SK-N-SH (cell line): Measurements from ENCODE around the gene CCDC34.

Experiments
- CTCF ChIP-seq: fragments of 200-600 bp; sonication (generic); IDR thresholded peaks from 2 replicates; pipeline ENCODE4 v1.6.1; 2017; ENCODE audit warnings: antibody characterized with exemption, mild to moderate bottlenecking, moderate library complexity
- ELF1 ChIP-seq: IDR thresholded peaks from 2 replicates; pipeline ENCODE4 v1.4.0; 2012
- EP300 ChIP-seq, 2 experiments: IDR thresholded peaks; 2 replicates each; pipeline versions ENCODE4 v1.4.0 to v1.6.1; 2012; ENCODE audit warnings: borderline replicate concordance in 1 of 2, low read depth in 1 of 2, low read length in 1 of 2
- JUND ChIP-seq: IDR thresholded peaks from 2 replicates; pipeline ENCODE4 v1.4.0; 2012
- POLR2AphosphoS5 ChIP-seq: IDR thresholded peaks from 2 replicates; pipeline ENCODE4 v1.6.1; 2012; ENCODE audit warnings: low read depth, low read length
- RFX5 ChIP-seq: IDR thresholded peaks from 2 replicates; pipeline ENCODE4 v1.6.1; 2012; ENCODE audit warnings: mild to moderate bottlenecking, improper control_type of control experiment, low read length
- TEAD4 ChIP-seq: IDR thresholded peaks from 2 replicates; pipeline ENCODE4 v1.4.0; 2012; ENCODE audit warnings: mild to moderate bottlenecking, borderline replicate concordance; ENCODE audit not compliant: insufficient read depth
- USF2 ChIP-seq: fragments of 150-350 bp; IDR thresholded peaks from 2 replicates; pipeline ENCODE4 v1.6.1; 2017; ENCODE audit warnings: antibody characterized with exemption, low read length, low read depth, borderline replicate concordance
- TF ChIP-seq, protein P1 (sequence below): IDR thresholded peaks from 2 replicates; pipeline ENCODE4 v1.4.0; 2012; ENCODE audit warnings: low read depth
- TF ChIP-seq, protein P2 (sequence below): IDR thresholded peaks from 2 replicates; pipeline ENCODE4 v1.6.1; 2012; ENCODE audit warnings: mild to moderate bottlenecking, low read depth, low read length, moderate library complexity

DNA sequence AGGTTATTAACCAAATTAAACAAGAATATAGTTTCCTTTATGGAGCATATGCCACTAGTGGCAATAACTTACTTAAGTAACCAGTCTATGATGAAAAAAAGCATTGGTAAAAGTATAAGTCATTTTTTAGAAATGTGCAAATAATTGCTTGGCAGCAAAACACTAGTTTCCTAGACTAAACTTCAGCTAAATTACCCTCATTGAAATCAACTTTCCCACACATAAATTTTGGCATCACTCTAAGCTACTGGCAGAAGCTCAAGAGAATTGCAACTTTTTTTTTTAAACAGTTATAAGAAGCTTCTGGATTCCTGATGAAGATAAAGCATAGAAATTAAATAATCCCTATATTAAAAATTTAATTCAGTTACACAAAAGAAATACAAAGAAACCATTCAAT, 12.5 kb downstream of the CCDC34 start:
- no peak for TF ChIP-seq POLR2AphosphoS5
- TF ChIP-seq CTCF: no peak
- TF ChIP-seq, protein P1, sequence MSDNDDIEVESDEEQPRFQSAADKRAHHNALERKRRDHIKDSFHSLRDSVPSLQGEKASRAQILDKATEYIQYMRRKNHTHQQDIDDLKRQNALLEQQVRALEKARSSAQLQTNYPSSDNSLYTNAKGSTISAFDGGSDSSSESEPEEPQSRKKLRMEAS: no peak
- TF ChIP-seq, protein P2, sequence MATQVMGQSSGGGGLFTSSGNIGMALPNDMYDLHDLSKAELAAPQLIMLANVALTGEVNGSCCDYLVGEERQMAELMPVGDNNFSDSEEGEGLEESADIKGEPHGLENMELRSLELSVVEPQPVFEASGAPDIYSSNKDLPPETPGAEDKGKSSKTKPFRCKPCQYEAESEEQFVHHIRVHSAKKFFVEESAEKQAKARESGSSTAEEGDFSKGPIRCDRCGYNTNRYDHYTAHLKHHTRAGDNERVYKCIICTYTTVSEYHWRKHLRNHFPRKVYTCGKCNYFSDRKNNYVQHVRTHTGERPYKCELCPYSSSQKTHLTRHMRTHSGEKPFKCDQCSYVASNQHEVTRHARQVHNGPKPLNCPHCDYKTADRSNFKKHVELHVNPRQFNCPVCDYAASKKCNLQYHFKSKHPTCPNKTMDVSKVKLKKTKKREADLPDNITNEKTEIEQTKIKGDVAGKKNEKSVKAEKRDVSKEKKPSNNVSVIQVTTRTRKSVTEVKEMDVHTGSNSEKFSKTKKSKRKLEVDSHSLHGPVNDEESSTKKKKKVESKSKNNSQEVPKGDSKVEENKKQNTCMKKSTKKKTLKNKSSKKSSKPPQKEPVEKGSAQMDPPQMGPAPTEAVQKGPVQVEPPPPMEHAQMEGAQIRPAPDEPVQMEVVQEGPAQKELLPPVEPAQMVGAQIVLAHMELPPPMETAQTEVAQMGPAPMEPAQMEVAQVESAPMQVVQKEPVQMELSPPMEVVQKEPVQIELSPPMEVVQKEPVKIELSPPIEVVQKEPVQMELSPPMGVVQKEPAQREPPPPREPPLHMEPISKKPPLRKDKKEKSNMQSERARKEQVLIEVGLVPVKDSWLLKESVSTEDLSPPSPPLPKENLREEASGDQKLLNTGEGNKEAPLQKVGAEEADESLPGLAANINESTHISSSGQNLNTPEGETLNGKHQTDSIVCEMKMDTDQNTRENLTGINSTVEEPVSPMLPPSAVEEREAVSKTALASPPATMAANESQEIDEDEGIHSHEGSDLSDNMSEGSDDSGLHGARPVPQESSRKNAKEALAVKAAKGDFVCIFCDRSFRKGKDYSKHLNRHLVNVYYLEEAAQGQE: no peak
- no peak for TF ChIP-seq JUND
- no peak for TF ChIP-seq TEAD4
- TF ChIP-seq ELF1: no peak
- no peak for TF ChIP-seq RFX5
- TF ChIP-seq USF2: no peak
- TF ChIP-seq EP300 (IDR thresholded peaks at IDR 0.05; ENCODE audit: borderline replicate concordance in 1 of 2, low read depth in 1 of 2, low read length in 1 of 2): no peak
